Fibroblast of skin of left quadriceps (primary cell): ENCODE data around the gene CRACDL.

Experiments
- DNase-seq, 2 experiments: peaks; one replicate each; pipeline ENCODE4 v3.0.0-alpha.2; 2013; ENCODE audit warnings: low read depth in 2 of 2

Gene CRACDL, protein sequence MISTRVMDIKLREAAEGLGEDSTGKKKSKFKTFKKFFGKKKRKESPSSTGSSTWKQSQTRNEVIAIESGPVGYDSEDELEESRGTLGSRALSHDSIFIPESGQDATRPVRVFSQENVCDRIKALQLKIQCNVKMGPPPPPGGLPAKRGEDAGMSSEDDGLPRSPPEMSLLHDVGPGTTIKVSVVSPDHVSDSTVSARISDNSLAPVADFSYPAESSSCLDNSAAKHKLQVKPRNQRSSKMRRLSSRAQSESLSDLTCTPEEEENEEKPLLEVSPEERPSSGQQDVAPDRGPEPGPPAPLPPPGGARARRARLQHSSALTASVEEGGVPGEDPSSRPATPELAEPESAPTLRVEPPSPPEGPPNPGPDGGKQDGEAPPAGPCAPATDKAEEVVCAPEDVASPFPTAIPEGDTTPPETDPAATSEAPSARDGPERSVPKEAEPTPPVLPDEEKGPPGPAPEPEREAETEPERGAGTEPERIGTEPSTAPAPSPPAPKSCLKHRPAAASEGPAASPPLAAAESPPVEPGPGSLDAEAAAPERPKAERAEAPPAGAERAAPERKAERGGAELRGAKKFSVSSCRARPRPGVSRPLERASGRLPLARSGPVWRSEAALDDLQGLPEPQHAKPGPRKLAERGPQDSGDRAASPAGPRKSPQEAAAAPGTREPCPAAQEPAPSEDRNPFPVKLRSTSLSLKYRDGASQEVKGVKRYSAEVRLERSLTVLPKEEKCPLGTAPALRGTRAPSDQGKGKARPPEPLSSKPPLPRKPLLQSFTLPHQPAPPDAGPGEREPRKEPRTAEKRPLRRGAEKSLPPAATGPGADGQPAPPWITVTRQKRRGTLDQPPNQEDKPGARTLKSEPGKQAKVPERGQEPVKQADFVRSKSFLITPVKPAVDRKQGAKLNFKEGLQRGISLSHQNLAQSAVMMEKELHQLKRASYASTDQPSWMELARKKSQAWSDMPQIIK

GRCh38 chr2:98935777-98936352 lies at the start of gene CRACDL:
Gene CRACDL (minus strand): TSS chr2:98936225. CDS start chr2:98846800, 89,425 bp downstream.
- no peak for DNase-seq

GRCh38 chr2:98975611-98976010 lies 39.6 kb upstream of the CRACDL start:
- DNase-seq, result no peak

GRCh38 chr2:98972582-98973167 lies 36.6 kb upstream of the CRACDL start:
- DNase-seq, result no peak

DNA sequence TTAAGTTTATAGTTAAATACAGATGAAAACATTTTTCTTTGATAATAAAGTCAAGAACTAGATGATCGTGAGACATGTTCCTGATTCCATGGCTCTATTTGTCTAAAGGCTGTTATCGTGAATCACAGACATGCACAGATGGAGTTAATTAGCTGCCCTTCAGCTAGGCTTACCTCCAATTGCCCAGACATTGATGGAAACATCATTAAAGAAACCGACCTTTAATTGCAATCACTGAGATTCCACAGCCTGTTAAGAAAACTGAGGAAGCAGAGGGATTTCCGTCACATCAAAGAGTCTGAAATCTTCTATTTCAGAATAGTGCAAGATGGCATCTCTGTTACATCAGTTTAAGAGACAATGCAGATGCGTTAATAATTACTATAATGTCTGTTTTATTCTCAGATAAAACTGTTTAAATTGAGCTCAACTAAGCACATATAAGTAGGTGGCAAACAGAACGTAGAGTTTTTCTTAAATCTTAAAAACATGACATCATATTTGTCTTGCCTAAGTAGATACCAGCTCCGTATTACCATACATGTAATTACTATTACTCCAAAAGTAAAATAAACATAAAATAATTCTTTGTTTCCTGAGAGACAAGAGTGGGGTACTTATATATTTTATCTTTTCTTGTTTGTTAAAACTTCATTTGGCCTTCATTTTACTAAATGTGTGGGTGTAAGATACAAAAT lies 23.9 kb upstream of the CRACDL start:
- DNase-seq, result peak; percentile 24 to 29

GRCh38 chr2:98952966-98953365 lies 16.9 kb upstream of the CRACDL start:
- DNase-seq, result peak in 1 of 2 experiments; percentile 5

- no peak for DNase-seq
These were observed 13.1 kb upstream of the CRACDL start for GRCh38 chr2:98948956-98949739.

DNA sequence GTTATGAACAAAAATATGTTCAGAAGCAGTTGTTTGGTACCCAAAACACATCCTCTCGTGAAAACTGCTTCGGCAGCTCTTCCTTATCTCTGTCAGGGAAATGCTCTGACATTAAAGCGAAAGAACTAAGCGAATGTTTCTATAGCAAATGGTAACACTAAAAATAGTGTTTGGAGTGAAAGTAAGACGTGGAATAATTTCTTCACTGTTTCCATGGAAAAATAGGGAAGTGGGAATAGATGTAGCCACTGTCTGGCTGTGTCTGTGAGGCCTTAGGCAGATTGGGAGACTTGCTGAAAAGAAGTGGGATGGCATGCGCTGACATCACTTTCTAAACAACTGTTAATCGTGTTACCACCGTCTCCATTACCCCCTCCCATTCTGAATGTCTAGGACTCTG lies 11.5 kb upstream of the CRACDL start:
- no peak for DNase-seq

- DNase-seq, result no peak
These were observed 10.8 kb upstream of the CRACDL start for GRCh38 chr2:98946855-98947254.

DNA sequence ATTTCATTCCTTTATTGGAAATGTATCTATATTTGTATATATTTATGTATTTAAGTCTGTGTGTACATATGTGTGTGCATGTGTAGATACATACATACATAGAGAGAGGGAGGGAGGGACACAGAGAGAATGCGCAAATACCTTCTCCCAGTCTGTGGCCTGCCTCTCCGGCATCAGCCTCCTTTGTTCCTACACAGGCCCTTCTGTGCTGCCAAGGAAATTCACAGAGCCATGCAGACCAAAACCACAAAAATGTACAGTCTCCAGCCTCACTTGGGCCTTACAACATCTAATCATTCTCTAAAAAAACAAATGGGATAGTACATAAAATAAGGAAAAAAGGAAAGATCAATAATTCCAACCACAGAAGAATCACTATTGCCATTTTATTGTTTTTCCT lies 8.8 kb upstream of the CRACDL start:
- DNase-seq, result peak; percentile 27 to 32

DNA sequence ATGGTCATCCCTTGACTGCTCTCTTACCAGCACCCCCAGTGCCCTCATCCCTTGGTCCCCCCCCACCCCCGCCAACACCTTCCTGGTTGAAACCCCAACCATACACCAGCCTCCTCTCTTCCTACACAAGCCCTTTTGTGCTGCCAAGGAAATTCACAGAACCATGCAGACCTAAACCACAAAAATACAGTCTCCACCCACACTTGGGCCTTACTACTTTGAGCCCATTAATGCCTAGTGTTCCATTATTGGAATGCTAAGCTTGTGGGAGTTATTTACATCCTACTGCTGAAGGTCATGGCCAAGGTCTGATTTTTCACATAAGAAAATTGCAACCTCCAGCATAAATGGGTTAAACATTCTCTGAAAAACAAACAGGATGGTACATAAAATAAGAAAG lies 4.1 kb upstream of the CRACDL start:
- DNase-seq, result no peak

- no peak for DNase-seq
These were observed 1.9 kb upstream of the CRACDL start for GRCh38 chr2:98937906-98938305.

GRCh38 chr2:98936353-98937351 lies 627 bp upstream of the CRACDL start:
- no peak for DNase-seq

DNA sequence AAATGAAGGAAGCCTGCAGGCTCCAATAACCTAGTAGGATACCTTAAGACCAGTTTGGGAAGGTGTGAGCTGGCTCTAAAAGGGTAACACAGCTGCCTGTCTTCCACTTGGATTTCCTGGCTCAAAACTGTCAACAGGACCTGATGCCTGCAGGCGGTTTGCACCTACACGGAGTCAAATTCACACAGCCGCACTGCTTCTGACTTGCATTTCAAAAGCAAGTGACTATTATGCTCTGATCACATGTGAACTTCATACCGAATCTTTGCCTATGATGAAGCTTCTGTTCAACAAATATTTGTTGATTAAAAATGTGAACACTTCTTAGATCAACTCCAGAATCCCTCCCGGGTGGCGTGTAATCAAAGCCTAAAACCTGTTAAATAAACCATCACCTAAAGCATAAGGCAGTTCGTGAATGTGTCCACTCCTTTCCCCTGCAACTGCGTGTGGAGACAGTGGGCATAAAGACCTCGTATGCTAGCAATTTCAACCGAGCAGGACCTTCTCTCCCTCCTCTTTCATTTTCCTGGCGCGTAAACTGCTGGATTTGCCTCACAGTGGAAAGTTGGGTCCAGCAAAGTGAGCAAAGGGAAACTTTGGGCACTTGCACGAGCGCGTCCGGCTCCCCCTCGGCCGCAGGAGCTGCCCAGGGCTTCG lies 784 bp downstream of the CRACDL start:
- no peak for DNase-seq

GRCh38 chr2:98932778-98933343 lies 3.2 kb downstream of the CRACDL start:
- no peak for DNase-seq

DNA sequence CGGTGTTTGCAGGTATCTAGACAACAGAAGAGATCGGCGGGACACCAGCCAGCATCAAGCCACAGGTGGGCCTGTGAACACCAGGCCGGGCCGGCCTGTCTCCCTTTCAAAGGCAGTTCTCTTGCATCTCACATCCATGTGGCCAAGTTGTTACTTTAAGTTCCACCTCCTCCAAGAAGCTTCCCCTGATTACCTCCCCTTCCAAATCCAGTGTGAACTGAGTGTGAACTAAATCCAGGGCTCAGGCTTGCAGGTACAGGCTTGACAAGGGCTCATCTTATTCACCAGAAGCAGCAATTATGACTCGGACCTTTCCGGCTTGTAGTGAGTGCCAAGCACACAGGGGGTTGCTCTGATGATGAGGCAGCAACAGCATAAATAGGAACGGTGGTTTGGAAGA lies 3.9 kb downstream of the CRACDL start:
- DNase-seq, result no peak

- DNase-seq, result no peak
These were observed 4.4 kb downstream of the CRACDL start for GRCh38 chr2:98931596-98931995.

DNA sequence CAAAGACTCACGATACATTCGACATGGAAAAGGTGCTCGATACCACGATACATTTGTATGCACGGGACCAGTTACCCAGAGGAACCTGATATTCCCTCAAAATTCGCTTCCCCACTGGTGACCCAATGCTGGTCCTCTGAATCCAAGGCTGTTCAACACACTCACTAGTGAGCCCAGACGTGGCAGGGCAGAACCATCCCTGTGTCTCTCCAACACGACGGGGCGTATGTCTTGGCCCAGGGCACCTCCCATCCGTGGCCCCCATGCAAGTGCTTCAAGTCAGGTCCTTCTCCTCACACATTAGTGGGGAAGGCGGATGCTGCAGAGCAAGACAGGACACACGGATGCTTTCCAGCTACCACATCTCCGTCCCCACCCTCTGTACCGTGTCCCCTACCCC lies 6.1 kb downstream of the CRACDL start:
- no peak for DNase-seq

GRCh38 chr2:98928242-98928641 lies 7.8 kb downstream of the CRACDL start:
- DNase-seq, result no peak
